ENCODE measurements around the gene SPEM3. TPM values are rescaled to one million over a fixed set of nuclear protein-coding genes. Genes with fewer than 3 reads are reported as not detected.

Gene SPEM3
- total RNA-seq, 2 donors from 2014 or later, result not detected

DNA sequence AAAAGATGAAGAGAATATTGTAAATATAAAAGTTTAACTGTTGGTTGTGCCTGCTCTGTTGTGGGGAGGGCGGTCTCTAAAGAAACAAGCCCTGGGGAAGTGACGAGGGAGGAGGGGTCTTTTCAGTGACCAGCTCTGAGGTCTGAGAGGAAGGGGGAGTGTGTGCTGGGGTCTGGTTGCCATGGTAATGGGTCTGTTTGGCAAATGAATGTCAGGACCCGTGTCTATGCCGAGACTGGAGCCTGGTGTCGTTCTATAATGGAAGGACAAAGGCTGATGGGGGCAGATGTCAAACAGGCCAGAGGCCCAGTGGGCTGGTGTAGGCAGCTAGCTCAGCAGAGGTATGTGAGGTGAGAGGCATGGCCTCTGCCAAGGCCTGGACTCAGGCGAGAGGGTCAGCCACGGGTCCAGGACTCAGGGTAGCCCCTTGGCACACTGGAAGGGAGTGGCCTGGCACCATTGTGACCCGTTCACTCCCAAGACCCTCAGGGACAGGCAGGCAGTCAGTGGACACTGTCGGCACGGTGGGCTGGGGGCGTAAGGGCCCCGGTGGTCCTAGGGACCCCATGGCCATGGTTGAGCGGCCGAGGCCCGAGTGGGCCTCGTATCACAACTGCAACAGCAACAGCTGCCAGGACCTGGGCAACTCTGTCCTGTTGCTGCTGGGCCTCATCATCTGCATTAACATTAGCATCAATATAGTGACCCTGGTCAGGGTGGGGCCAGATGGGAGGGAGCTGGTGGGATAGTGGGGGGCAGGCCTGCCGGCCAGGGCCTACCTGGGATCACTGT is 8.6 kb upstream of the SPEM3 start, which contains the start of gene SPEM1:
Gene SPEM1, plus strand, starts transcription at position 506 of the 792 bp plus-strand sequence. Its CDS starts 61 bp downstream, at position 567.
- DNase-seq (ENCODE audit: low spot score) (no peak), ATAC-seq (no peak)
- H3K36me3 Mint-ChIP-seq, result no peaks in the 10 kb centered on the region
- H3K27ac Mint-ChIP-seq, result peak within 1 kb of the TSS in 1 of 2 donors; percentile 32
- H3K4me1 Mint-ChIP-seq (ENCODE audit: low read depth in 2 of 2), result no peaks in the 10 kb centered on the region
- no peak within 1 kb of the TSS for H3K4me3 Mint-ChIP-seq
- peaks cover 0 to 4% of the 10 kb centered on the region in 2 donors for H3K27me3 Mint-ChIP-seq
- H3K9me3 Mint-ChIP-seq, result no peaks in the 10 kb centered on the region

DNA sequence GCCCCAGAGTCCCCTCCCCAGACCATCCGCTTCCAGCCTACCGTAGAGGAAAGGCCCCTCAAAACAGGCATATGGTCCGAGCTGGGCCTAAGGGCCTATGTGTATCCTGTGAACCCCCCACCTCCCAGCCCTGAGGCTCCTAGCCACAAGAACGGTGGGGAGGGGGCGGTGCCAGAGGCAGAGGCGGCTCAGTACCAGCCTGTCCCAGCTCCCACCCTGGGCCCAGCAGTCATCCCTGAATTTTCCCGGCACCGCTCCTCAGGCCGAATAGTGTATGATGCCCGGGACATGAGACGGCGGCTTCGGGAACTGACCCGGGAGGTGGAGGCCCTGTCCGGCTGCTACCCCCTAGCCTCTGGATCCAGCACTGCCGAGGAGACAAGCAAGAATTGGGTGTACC is 7.5 kb upstream of the SPEM3 start:
- no peaks in the 10 kb centered on the region for H3K4me1 Mint-ChIP-seq (ENCODE audit: low read depth in 2 of 2)
- ATAC-seq (no peak), DNase-seq (ENCODE audit: low spot score) (no peak)
- no peak overlapping the region for H3K4me3 Mint-ChIP-seq
- H3K27ac Mint-ChIP-seq, result no peak overlapping the region
- no peaks in the 10 kb centered on the region for H3K36me3 Mint-ChIP-seq
- no peaks in the 10 kb centered on the region for H3K9me3 Mint-ChIP-seq
- peaks cover 0 to 4% of the 10 kb centered on the region in 2 donors for H3K27me3 Mint-ChIP-seq

DNA sequence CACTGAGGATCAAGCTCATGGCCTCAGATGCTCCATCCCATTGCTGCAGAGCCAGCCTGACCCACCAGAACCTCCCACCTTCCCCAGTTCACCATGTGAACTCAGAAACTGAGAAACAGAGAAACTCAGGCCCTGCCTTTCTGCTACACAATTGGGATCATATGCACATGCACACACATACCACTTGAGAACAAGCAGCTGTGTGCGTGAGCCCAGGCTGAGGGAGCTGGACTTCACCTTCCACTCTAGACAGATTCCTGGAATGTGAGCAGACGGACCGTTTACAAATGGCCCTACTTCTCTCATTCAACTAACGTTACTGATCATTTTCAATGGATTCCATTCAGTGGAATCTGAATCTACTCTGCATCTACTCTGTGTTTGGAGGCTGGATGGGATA is 5.0 kb upstream of the SPEM3 start:
- DNase-seq (ENCODE audit: low spot score) (no peak), ATAC-seq (no peak)
- Mint-ChIP-seq H3K4me1 (ENCODE audit: low read depth in 2 of 2) (no peaks in the 10 kb centered on the region), H3K27ac (no peak overlapping the region), H3K36me3 (no peaks in the 10 kb centered on the region), H3K4me3 (no peak overlapping the region), H3K27me3 (no peaks in the 10 kb centered on the region), H3K9me3 (no peaks in the 10 kb centered on the region)

DNA sequence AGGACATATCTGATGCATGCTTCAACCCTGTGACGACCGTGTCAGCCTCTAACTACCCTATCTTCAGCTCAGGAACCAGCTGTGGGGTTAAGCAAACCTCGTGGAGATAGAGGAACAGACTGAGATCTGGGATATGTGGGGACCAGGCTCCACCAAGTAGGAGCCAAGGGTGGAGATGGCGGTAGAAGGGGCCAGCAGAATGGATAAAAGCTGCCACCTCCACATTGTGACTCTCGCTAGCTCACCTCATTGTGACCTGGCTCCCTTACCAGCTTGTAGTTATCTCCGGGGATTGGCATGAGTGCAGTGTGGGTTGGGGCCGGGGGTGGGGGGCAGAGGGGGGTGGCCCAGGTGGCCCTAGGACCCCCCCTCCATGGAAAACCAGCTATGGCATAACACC is 3.3 kb upstream of the SPEM3 start, which contains the start of gene SPEM2:
Gene SPEM2, plus strand, starts transcription at position 301 of the 400 bp plus-strand sequence. Its CDS starts 73 bp downstream, at position 374.
- H3K27me3 Mint-ChIP-seq, result no peaks in the 10 kb centered on the region

DNA sequence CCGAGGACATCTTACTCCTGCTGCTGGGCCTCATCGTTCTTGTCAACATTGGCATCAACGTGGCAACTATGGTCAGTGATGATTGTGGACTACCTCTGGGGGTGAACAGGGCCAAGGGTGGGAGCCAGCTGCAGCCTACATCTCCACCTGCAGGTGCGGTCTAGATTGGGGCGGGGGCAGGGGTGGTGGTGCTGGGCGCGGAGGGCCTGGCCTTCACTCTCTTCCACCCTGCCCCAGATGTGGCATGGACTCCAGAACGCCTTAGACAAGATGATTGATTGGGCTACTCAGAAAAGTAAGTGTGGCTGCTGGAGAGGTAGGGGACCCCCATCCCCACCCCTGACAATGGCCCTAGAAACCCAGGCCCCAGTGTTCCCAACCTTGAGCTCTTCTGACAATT is 2.9 kb upstream of the SPEM3 start:
- Mint-ChIP-seq H3K27ac (no peak overlapping the region), H3K27me3 (no peaks in the 10 kb centered on the region), H3K36me3 (no peaks in the 10 kb centered on the region), H3K4me1 (ENCODE audit: low read depth in 2 of 2) (no peaks in the 10 kb centered on the region), H3K4me3 (no peak overlapping the region), H3K9me3 (no peaks in the 10 kb centered on the region)
- DNase-seq (ENCODE audit: low spot score) (no peak), ATAC-seq (no peak)

More for the DNA sequence above, 3.3 kb upstream of the SPEM3 start, which contains the start of gene SPEM2:
- Mint-ChIP-seq H3K4me1 (ENCODE audit: low read depth in 2 of 2) (no peaks in the 10 kb centered on the region), H3K27ac (no peak within 1 kb of the TSS), H3K4me3 (no peak within 1 kb of the TSS), H3K36me3 (no peaks in the 10 kb centered on the region), H3K9me3 (no peaks in the 10 kb centered on the region)
- ATAC-seq, result no peak
- DNase-seq (ENCODE audit: low spot score), result no peak

DNA sequence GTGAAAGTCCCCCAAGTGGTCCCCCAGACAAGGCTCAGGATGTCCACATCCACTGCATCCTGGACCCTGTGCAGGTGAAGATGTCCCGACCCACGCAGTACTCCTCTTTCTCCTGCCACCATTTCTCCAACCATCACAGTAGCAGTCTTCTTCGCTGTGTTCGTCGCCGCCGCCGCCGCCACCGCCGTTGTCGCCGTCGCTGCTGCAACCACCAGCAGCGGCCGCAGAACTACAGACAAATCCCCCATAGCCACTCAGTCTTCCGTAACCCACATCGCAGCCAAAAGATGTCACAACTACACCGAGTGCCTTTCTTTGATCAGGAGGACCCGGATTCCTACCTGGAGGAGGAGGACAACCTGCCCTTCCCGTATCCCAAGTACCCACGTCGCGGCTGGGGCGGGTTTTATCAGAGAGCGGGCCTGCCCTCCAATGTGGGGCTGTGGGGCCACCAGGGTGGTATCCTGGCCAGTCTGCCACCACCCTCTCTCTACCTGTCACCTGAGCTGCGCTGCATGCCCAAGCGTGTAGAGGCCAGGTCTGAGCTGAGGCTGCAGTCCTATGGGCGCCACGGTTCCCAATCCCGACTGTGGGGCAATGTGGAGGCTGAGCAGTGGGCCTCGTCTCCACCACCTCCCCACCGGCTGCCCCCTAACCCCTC is 2.3 kb upstream of the SPEM3 start:
- H3K4me3 Mint-ChIP-seq, result no peak overlapping the region
- H3K9me3 Mint-ChIP-seq, result no peaks in the 10 kb centered on the region
- H3K27me3 Mint-ChIP-seq, result no peaks in the 10 kb centered on the region
- ATAC-seq, result no peak
- no peaks in the 10 kb centered on the region for H3K36me3 Mint-ChIP-seq
- H3K4me1 Mint-ChIP-seq (ENCODE audit: low read depth in 2 of 2), result no peaks in the 10 kb centered on the region
- no peak for DNase-seq (ENCODE audit: low spot score)
- H3K27ac Mint-ChIP-seq, result no peak overlapping the region

DNA sequence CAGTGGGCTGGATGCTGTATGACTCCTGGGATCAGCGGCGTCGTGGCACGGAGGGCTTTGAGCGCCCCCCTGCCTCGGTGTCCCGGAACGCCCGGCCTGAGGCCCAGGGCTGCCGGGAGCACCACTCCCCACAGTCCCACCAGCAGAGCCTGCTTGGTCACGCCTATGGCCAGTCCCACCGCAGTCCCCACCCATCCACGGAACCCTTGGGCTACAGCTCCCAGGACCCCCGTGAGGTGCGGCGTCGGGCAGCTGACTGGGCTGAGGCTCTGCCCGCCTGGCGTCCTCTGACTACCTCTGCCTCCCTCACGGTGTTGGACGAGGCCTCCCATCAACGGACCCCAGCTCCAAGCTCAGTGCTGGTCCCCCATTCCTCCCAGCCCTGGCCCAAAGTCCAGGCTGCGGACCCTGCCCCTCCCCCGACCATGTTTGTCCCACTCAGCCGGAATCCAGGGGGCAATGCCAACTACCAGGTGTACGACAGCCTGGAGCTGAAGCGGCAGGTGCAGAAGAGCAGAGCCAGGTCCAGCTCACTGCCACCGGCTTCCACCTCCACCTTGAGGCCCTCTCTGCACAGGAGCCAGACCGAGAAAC is 1.7 kb upstream of the SPEM3 start:
- Mint-ChIP-seq H3K4me3 (no peak overlapping the region), H3K27me3 (no peaks in the 10 kb centered on the region), H3K27ac (no peak overlapping the region), H3K9me3 (no peaks in the 10 kb centered on the region), H3K4me1 (ENCODE audit: low read depth in 2 of 2) (no peaks in the 10 kb centered on the region), H3K36me3 (no peaks in the 10 kb centered on the region)
- ATAC-seq, result no peak
- no peak for DNase-seq (ENCODE audit: low spot score)

DNA sequence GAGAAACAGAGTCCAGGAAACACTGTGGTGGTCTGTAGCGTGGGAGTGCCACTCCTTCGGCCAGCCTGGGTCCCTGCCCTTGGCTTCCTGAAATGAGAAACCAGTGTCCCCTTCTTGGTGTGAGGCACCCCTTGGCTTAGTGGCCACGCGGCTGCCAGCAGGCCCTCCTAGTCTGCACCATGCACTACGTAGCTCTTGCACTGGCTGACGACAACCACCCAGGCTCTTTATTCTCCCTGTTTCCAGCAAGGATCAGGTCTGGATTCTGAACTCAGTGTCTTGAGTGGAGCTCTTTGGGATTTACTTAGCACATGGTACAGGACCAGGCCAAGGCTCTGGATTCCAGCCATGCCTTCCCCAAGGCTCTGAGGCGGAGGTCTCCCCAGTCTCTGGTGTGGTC is 1.1 kb upstream of the SPEM3 start:
- H3K27me3 Mint-ChIP-seq, result no peaks in the 10 kb centered on the region
- ATAC-seq (no peak), DNase-seq (ENCODE audit: low spot score) (no peak)
- H3K27ac Mint-ChIP-seq, result no peak overlapping the region
- H3K4me1 Mint-ChIP-seq (ENCODE audit: low read depth in 2 of 2), result no peaks in the 10 kb centered on the region
- no peaks in the 10 kb centered on the region for H3K36me3 Mint-ChIP-seq
- H3K9me3 Mint-ChIP-seq, result no peaks in the 10 kb centered on the region
- H3K4me3 Mint-ChIP-seq, result no peak overlapping the region

DNA sequence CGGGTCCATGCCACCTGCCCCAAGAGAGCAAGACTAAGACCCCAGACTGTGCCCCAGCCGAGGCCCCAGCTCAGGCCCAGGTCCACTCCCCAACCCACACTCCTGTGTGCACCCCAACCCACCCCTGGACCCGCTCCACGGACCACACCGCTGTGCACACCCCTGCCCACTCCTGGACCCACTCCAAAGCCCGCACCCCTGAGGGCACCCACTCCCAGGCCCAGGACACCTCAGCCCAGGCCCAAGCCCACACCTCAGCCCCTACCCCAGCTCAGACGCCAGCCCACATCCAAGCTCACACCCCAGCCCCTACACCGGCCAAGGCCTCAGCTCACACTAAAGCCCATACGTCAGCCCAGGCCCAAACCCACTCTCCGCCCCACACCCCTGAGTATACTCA is 1.1 kb downstream of the SPEM3 start:
- Mint-ChIP-seq H3K4me3 (no peak overlapping the region), H3K27me3 (no peaks in the 10 kb centered on the region), H3K9me3 (no peaks in the 10 kb centered on the region), H3K36me3 (no peaks in the 10 kb centered on the region), H3K27ac (no peak overlapping the region), H3K4me1 (ENCODE audit: low read depth in 2 of 2) (no peaks in the 10 kb centered on the region)
- ATAC-seq (peak; percentile 18 to 49), DNase-seq (ENCODE audit: low spot score) (no peak)

DNA sequence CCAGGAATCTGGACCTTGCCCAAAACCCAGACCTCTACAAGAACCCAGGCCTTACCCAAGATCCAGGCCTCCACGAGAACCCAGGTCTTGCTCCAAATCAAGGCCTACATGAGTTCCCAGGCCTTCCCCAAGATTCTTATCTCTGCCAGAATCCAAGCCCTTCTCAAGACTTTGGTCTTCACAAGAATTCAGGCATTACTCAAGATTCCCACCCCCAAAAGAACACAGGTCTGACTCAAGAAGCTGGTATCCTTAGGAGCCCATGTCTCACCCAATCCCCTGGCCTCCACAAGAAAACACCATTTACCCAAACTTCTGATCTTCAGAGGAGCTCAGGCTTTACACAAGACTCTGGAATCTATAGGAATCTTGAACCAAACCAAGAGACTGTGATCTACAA is 2.6 kb downstream of the SPEM3 start:
- peaks cover 8 to 9% of the 10 kb centered on the region in 2 donors for H3K4me1 Mint-ChIP-seq (ENCODE audit: low read depth in 2 of 2)
- no peak overlapping the region for H3K4me3 Mint-ChIP-seq
- H3K36me3 Mint-ChIP-seq, result no peaks in the 10 kb centered on the region
- no peaks in the 10 kb centered on the region for H3K9me3 Mint-ChIP-seq
- H3K27me3 Mint-ChIP-seq, result no peaks in the 10 kb centered on the region
- DNase-seq (ENCODE audit: low spot score) (no peak), ATAC-seq (no peak)
- H3K27ac Mint-ChIP-seq, result no peak overlapping the region

DNA sequence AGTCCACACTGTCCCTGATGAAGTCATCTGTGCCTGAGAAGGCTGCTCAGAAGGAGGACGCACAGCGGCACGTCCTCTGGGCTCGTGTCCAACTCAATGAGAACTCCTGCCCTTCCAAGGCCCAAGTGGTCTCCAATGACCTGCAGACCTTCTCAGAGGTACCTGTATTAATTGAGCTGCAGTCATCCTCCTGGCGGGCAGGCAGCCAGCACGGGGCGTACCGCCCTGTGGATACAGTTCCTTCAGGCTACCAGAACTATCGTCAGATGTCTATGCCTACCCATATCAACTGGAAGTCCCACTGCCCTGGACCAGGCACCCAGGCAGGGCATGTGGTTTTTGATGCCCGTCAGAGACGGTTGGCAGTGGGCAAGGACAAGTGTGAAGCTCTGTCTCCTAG is 3.6 kb downstream of the SPEM3 start:
- Mint-ChIP-seq H3K9me3 (no peaks in the 10 kb centered on the region), H3K27ac (no peak overlapping the region), H3K4me1 (ENCODE audit: low read depth in 2 of 2) (peaks cover 10 to 15% of the 10 kb centered on the region in 2 donors), H3K4me3 (no peak overlapping the region), H3K27me3 (no peaks in the 10 kb centered on the region), H3K36me3 (no peaks in the 10 kb centered on the region)
- DNase-seq (ENCODE audit: low spot score) (no peak), ATAC-seq (no peak)

DNA sequence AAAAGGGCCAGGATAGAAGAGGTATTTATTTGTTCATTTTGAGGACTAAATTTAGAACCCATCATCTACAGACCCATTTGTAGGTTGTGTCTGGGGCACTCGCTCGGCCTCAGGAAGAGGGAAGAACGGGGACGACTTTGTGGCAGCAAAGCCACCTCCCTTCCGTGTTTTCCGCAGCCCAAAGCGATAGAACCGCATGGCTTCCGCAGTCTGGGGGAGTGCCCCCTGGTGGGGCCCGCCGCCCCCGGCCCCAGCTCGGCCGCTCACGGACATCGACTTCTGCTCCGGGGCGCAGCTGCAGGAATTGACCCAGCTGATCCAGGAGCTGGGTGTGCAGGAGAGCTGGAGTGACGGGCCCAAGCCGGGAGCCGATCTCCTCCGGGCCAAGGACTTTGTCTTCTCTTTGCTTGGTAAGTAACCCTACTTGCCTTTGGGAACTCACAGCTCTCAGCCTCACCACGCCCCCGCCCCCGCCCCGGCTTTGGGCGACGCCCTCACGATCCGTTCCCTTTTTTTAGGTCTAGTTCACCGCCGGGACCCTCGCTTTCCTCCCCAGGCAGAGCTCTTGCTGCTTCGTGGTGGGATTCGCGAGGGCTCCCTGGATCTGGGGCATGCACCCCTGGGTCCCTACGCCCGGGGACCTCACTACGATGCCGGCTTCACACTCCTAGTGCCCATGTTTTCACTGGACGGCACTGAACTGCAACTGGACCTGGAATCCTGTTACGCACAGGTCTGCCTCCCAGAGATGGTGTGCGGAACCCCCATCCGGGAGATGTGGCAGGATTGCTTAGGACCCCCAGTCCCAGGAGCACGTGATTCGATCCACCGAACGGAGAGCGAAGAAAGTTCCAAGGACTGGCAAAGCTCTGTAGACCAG is 7.3 kb downstream of the SPEM3 start:
- peak overlapping the region; percentile 94 for H3K4me3 Mint-ChIP-seq
- H3K36me3 Mint-ChIP-seq, result no peaks in the 10 kb centered on the region
- peak overlapping the region; percentile 86 to 88 for H3K27ac Mint-ChIP-seq
- no peak for DNase-seq (ENCODE audit: low spot score)
- peaks cover 11 to 13% of the 10 kb centered on the region in 2 donors for H3K27me3 Mint-ChIP-seq
- H3K9me3 Mint-ChIP-seq, result no peaks in the 10 kb centered on the region
- ATAC-seq, result peak; percentile 48 to 59
- H3K4me1 Mint-ChIP-seq (ENCODE audit: low read depth in 2 of 2), result peaks cover 32 to 36% of the 10 kb centered on the region in 2 donors

Data from natural killer cell treated with Interleukin-12 subunit alpha and Interleukin-12 subunit beta and Interleukin-15 and Interleukin-18, amount 100 ng/mL, for 72 hours (primary cell).